PC-3 (cell line): ENCODE results near the gene NAV2.

Experiments used
- EZH2 ChIP-seq: fragments of 300-600 bp; sonication (generic); IDR thresholded peaks from one replicate; pipeline ENCODE4 v1.6.1; 2017; ENCODE audit warnings: antibody characterized with exemption, mild to moderate bottlenecking, low read length; ENCODE audit not compliant: unreplicated experiment
- TF ChIP-seq, protein P1 (sequence below): fragments of 300-600 bp; sonication (generic); conservative IDR thresholded peaks from 2 replicates; pipeline ENCODE4 v1.5.1; 2017; ENCODE audit warnings: antibody characterized with exemption, low read depth, mild to moderate bottlenecking, low read length

- no peak for TF ChIP-seq EZH2
- TF ChIP-seq, protein P1, sequence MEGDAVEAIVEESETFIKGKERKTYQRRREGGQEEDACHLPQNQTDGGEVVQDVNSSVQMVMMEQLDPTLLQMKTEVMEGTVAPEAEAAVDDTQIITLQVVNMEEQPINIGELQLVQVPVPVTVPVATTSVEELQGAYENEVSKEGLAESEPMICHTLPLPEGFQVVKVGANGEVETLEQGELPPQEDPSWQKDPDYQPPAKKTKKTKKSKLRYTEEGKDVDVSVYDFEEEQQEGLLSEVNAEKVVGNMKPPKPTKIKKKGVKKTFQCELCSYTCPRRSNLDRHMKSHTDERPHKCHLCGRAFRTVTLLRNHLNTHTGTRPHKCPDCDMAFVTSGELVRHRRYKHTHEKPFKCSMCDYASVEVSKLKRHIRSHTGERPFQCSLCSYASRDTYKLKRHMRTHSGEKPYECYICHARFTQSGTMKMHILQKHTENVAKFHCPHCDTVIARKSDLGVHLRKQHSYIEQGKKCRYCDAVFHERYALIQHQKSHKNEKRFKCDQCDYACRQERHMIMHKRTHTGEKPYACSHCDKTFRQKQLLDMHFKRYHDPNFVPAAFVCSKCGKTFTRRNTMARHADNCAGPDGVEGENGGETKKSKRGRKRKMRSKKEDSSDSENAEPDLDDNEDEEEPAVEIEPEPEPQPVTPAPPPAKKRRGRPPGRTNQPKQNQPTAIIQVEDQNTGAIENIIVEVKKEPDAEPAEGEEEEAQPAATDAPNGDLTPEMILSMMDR: no peak
Measured at GRCh38 chr11:20015529-20016427, 303.1 kb downstream of the NAV2 start.
